Astrocyte (in vitro differentiated cells and primary cell): ENCODE measurements around the gene GHRH. TPM values are rescaled to one million over a fixed set of nuclear protein-coding genes. Genes with fewer than 3 reads are reported as not detected.

ENCODE experiments used
- DNase-seq: peaks from one replicate; pipeline ENCODE4 v3.0.0-alpha.2; 2010; ENCODE audit warnings: low read depth
- FAIRE-seq: peaks from 2 replicates; lab custom pipeline; 2011; peaks lifted over from hg19 to GRCh38; lab: Jason Lieb, UNC
- H2AFZ ChIP-seq: 2 replicates; pipeline ENCODE4 v1.6.0; 2012; ENCODE audit warnings: low read depth, low read length, inconsistent platforms
- H3K27ac ChIP-seq: 2 replicates; pipeline ENCODE4 v1.5.1; 2011; ENCODE audit warnings: low read depth, low read length, inconsistent platforms
- H3K27me3 ChIP-seq: 2 replicates; pipeline ENCODE4 v1.6.0; 2011; ENCODE audit warnings: low read length, inconsistent platforms; ENCODE audit not compliant: insufficient read depth
- H3K36me3 ChIP-seq: 2 replicates; pipeline ENCODE4 v1.5.1; 2011; ENCODE audit warnings: low read length, inconsistent platforms; ENCODE audit not compliant: insufficient read depth
- H3K4me1 ChIP-seq: 2 replicates; pipeline ENCODE4 v1.5.1; 2011; ENCODE audit warnings: low read length, inconsistent platforms; ENCODE audit not compliant: insufficient read depth
- H3K4me2 ChIP-seq: 2 replicates; pipeline ENCODE4 v1.6.0; 2012; ENCODE audit warnings: low read length, inconsistent platforms
- H3K4me3 ChIP-seq: 2 replicates; pipeline ENCODE4 v1.5.1; 2011; ENCODE audit warnings: low read depth, mild to moderate bottlenecking, low read length, inconsistent platforms; ENCODE audit not compliant: insufficient read depth
- H3K79me2 ChIP-seq: 2 replicates; pipeline ENCODE4 v1.6.0; 2012; ENCODE audit warnings: mild to moderate bottlenecking, low read length, inconsistent platforms; ENCODE audit not compliant: insufficient read depth
- H3K9ac ChIP-seq: 2 replicates; pipeline ENCODE4 v1.6.0; 2012; ENCODE audit warnings: mild to moderate bottlenecking, low read length, inconsistent platforms
- H3K9me3 ChIP-seq: 2 replicates; pipeline ENCODE4 v1.5.1; 2012; ENCODE audit warnings: low read depth, mild to moderate bottlenecking, low read length, inconsistent platforms; ENCODE audit not compliant: insufficient read depth
- H4K20me1 ChIP-seq: 2 replicates; pipeline ENCODE4 v1.6.0; 2012; ENCODE audit warnings: low read length, inconsistent platforms; ENCODE audit not compliant: insufficient read depth
- H3K27ac Mint-ChIP-seq: one replicate; pipeline ENCODE4 v1.8.0; 2021; ENCODE audit warnings: mild to moderate bottlenecking, mixed read lengths; ENCODE audit not compliant: unreplicated experiment
- H3K27me3 Mint-ChIP-seq: one replicate; pipeline ENCODE4 v1.8.0; 2021; ENCODE audit warnings: low read depth, mixed read lengths; ENCODE audit not compliant: unreplicated experiment
- H3K36me3 Mint-ChIP-seq: one replicate; pipeline ENCODE4 v1.8.0; 2021; ENCODE audit warnings: low read depth, mixed read lengths; ENCODE audit not compliant: unreplicated experiment
- H3K4me1 Mint-ChIP-seq: one replicate; pipeline ENCODE4 v1.8.0; 2021; ENCODE audit warnings: low read depth, mixed read lengths; ENCODE audit not compliant: unreplicated experiment
- H3K4me3 Mint-ChIP-seq: one replicate; pipeline ENCODE4 v1.8.0; 2021; ENCODE audit warnings: mild to moderate bottlenecking, moderate library complexity, mixed read lengths; ENCODE audit not compliant: unreplicated experiment
- H3K9me3 Mint-ChIP-seq: one replicate; pipeline ENCODE4 v1.8.0; 2021; ENCODE audit warnings: mild to moderate bottlenecking, mixed read lengths; ENCODE audit not compliant: unreplicated experiment
- EZH2 ChIP-seq: IDR thresholded peaks from 2 replicates; pipeline ENCODE4 v1.6.1; 2012; ENCODE audit warnings: mild to moderate bottlenecking, low read length, inconsistent platforms; ENCODE audit not compliant: insufficient read depth
- total RNA-seq: library from RNA; stranded (reverse); gene quantifications from 2 replicates; pipeline ENCODE4 v1.2.1, GENCODE V29; 2021
- TF ChIP-seq, protein P1 (sequence below): IDR thresholded peaks from 2 replicates; pipeline ENCODE4 v1.5.1; 2011; ENCODE audit warnings: low read depth, mild to moderate bottlenecking, inconsistent platforms, low read length, moderate library complexity; ENCODE audit not compliant: insufficient read depth

Gene GHRH
- total RNA-seq, 1 donor from 2014 or later: not detected

DNA sequence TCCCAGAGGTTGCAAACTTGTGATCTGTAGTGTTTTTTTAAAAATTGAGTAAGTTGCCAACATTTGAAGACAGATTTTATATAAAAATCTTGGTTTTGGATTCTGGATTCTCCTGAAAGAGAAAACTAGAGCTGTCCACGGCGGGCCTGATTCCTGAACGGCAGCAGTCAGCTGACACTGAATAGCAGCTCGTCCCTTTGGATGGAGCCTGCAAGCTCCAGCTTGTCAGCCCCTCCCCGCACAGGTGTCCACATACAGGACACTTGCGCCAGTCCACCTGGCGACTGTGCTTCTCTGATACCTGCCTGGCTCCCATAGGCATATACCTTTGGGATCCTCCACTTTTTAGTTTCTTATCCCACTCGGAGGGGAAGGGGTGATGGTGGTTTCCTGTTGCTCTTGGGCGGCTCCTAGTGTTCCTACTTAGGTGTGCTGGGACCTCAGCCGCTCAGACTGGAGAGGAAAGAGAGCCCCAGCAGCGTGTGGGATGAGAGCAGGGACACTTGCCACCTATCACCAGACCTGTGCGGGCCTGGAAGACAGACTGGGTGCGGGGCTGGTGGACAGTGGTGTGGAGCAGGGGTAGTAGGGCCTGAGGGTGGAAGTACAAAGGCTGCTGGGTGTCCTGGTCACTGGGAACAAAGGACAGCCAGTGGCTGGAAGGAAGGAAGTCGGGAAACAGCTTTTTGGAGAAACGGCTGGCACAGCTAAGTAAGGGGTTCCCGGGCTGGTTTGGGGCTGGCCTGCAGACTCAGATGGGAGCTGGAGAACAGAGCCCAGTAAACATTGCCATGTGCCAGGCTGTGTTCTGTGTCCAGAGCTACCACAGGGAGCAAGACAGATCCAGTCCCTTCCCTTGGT, 18.3 kb downstream of the GHRH start:
- no peaks in the 10 kb centered on the region for H3K9me3 Mint-ChIP-seq
- H3K36me3 Mint-ChIP-seq: peaks cover 2% of the 10 kb centered on the region
- no peak overlapping the region for H3K4me3 Mint-ChIP-seq
- FAIRE-seq: no peak
- H4K20me1 ChIP-seq: peaks cover 35% of the 10 kb centered on the region
- H3K4me1 Mint-ChIP-seq: no peaks in the 10 kb centered on the region
- no peak overlapping the region for H2AFZ ChIP-seq
- H3K4me3 ChIP-seq: no peak overlapping the region
- no peaks in the 10 kb centered on the region for H3K27me3 ChIP-seq
- H3K79me2 ChIP-seq: no peaks in the 10 kb centered on the region
- no peaks in the 10 kb centered on the region for H3K4me1 ChIP-seq
- no peak overlapping the region for H3K27ac ChIP-seq
- H3K36me3 ChIP-seq: peaks cover 37% of the 10 kb centered on the region
- H3K4me2 ChIP-seq: no peak overlapping the region
- H3K9ac ChIP-seq: no peak overlapping the region
- H3K27me3 Mint-ChIP-seq: no peaks in the 10 kb centered on the region
- H3K27ac Mint-ChIP-seq: no peak overlapping the region
- DNase-seq: no peak
- no peak for TF ChIP-seq EZH2
- TF ChIP-seq, protein P1, sequence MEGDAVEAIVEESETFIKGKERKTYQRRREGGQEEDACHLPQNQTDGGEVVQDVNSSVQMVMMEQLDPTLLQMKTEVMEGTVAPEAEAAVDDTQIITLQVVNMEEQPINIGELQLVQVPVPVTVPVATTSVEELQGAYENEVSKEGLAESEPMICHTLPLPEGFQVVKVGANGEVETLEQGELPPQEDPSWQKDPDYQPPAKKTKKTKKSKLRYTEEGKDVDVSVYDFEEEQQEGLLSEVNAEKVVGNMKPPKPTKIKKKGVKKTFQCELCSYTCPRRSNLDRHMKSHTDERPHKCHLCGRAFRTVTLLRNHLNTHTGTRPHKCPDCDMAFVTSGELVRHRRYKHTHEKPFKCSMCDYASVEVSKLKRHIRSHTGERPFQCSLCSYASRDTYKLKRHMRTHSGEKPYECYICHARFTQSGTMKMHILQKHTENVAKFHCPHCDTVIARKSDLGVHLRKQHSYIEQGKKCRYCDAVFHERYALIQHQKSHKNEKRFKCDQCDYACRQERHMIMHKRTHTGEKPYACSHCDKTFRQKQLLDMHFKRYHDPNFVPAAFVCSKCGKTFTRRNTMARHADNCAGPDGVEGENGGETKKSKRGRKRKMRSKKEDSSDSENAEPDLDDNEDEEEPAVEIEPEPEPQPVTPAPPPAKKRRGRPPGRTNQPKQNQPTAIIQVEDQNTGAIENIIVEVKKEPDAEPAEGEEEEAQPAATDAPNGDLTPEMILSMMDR: no peak
- no peaks in the 10 kb centered on the region for H3K9me3 ChIP-seq

- H3K36me3 ChIP-seq: peaks cover 42% of the 10 kb centered on the region
- no peak overlapping the region for H3K9ac ChIP-seq
- no peaks in the 10 kb centered on the region for H3K4me1 ChIP-seq
- no peaks in the 10 kb centered on the region for H3K27me3 Mint-ChIP-seq
- H3K4me3 ChIP-seq: no peak overlapping the region
- H3K27ac Mint-ChIP-seq: no peak overlapping the region
- H3K27ac ChIP-seq: no peak overlapping the region
- H2AFZ ChIP-seq: no peak overlapping the region
- H3K4me2 ChIP-seq: no peak overlapping the region
- no peaks in the 10 kb centered on the region for H3K9me3 ChIP-seq
- H3K9me3 Mint-ChIP-seq: no peaks in the 10 kb centered on the region
- peaks cover 38% of the 10 kb centered on the region for H4K20me1 ChIP-seq
- H3K79me2 ChIP-seq: no peaks in the 10 kb centered on the region
- peaks cover 2% of the 10 kb centered on the region for H3K36me3 Mint-ChIP-seq
- no peaks in the 10 kb centered on the region for H3K4me1 Mint-ChIP-seq
- FAIRE-seq (no peak), DNase-seq (no peak)
- no peaks in the 10 kb centered on the region for H3K27me3 ChIP-seq
- TF ChIP-seq, protein P1: no peak
- no peak for TF ChIP-seq EZH2
- no peak overlapping the region for H3K4me3 Mint-ChIP-seq
Observed at GRCh38 chr20:37242503-37242902, 19.1 kb downstream of the GHRH start.
